SK-N-SH (cell line): ENCODE data around the gene CCR6.

Experiments used
- EZH2phosphoT487 ChIP-seq: fragments of 200-600 bp; sonication (generic); IDR thresholded peaks from 2 replicates; pipeline ENCODE4 v1.6.1; 2017; ENCODE audit warnings: low read depth, mixed run types, mild to moderate bottlenecking, antibody characterized with exemption, moderate library complexity, borderline replicate concordance
- JUND ChIP-seq: IDR thresholded peaks from 2 replicates; pipeline ENCODE4 v1.4.0; 2012
- SMC3 ChIP-seq: IDR thresholded peaks from 2 replicates; pipeline ENCODE4 v1.6.1; 2012; ENCODE audit warnings: low read depth, low read length, improper control_type of control experiment

DNA sequence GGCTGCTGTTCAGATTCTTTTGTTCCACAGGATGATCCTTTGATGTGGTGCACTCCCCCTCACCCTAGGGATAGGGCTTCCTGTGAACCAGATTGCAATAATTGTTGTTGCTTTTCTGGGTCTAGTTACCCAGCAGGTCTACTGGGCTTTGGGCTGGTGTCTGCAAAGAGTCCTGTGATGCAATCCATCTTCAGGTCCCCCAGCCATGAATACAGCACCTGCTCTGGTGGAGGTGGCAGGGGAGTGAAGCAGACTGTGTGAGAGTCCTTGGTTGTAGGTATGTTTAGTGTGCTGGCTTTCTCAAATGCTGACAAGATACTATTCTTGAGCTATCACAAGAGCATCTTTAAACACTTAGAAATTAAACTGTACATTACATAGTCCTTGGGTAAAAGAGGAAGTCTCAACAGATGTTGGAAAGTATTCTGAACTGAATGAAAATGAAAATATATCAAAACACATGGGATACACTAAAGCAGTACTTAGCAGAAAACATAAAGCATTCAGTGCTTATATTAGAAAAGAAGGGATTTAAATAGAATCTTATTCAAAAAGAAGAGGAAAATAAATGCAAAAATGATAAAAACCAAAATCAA is 49.1 kb upstream of the CCR6 start:
- TF ChIP-seq SMC3 = no peak
- TF ChIP-seq JUND = no peak
- no peak for TF ChIP-seq EZH2phosphoT487
